Mesothelial cell of epicardium (in vitro differentiated cells): ENCODE results near the gene SETX. TPM values are rescaled to one million over a fixed set of nuclear protein-coding genes. Genes with fewer than 3 reads are reported as not detected.
"Not testable (repeated sequence)": the region's sequence is repeated elsewhere in the genome, so short reads cannot be mapped to it uniquely, and the experiment has no call there.

Source experiments
- DNase-seq, 2 experiments: peaks; one replicate each; pipeline ENCODE4 v3.0.0; 2021; ENCODE audit warnings: low spot score in 2 of 2; ENCODE audit not compliant: unreplicated experiment in 2 of 2
- H3K27ac Mint-ChIP-seq: 2 replicates; pipeline ENCODE4 v1.8.0; 2021; ENCODE audit warnings: mixed read lengths
- H3K27me3 Mint-ChIP-seq: 2 replicates; pipeline ENCODE4 v1.8.0; 2021; ENCODE audit warnings: low read depth, mixed read lengths
- H3K36me3 Mint-ChIP-seq: 2 replicates; pipeline ENCODE4 v1.8.0; 2021; ENCODE audit warnings: mixed read lengths
- H3K4me1 Mint-ChIP-seq: 2 replicates; pipeline ENCODE4 v1.8.0; 2021; ENCODE audit warnings: mixed read lengths
- H3K4me3 Mint-ChIP-seq: 2 replicates; pipeline ENCODE4 v1.8.0; 2021; ENCODE audit warnings: mild to moderate bottlenecking, moderate library complexity, mixed read lengths
- H3K9me3 Mint-ChIP-seq: 2 replicates; pipeline ENCODE4 v1.8.0; 2021; ENCODE audit warnings: mixed read lengths
- total RNA-seq: library from RNA; stranded (reverse); gene quantifications from 3 replicates; pipeline ENCODE4 v1.2.1, GENCODE V29; 2021
- TF ChIP-seq, protein P1 (sequence below): fragments of 200-600 bp; sonication (generic); IDR thresholded peaks from one replicate; pipeline ENCODE4 v1.5.0; 2021; ENCODE audit warnings: antibody characterized with exemption; ENCODE audit not compliant: unreplicated experiment

SETX gene
- total RNA-seq, 1 donor from 2014 or later = 51.4 TPM

DNA sequence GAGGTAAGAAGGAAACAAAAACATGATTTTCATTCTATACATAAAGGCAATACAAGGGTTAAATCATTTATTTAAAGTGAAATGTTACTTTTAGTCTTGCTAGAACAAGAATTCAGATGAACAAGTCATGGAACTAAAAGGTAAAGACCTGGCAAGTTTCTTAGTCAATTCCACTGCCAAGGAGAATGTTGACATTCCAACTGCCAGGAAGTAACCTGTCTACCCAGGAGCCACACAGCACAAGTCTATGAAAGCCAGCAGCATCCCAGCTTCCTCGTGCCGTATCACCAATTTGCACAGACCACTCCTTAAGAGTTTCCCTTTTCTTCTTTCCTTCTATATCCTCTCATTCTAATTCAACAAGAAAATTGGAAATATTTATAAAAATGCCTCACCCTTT, 79.9 kb downstream of the SETX start:
- Mint-ChIP-seq H3K4me1 (no peaks in the 10 kb centered on the region), H3K27ac (no peak overlapping the region), H3K27me3 (no peaks in the 10 kb centered on the region), H3K36me3 (peaks cover 58% of the 10 kb centered on the region), H3K4me3 (no peak overlapping the region), H3K9me3 (no peaks in the 10 kb centered on the region)
- no peak for DNase-seq
- TF ChIP-seq, protein P1, sequence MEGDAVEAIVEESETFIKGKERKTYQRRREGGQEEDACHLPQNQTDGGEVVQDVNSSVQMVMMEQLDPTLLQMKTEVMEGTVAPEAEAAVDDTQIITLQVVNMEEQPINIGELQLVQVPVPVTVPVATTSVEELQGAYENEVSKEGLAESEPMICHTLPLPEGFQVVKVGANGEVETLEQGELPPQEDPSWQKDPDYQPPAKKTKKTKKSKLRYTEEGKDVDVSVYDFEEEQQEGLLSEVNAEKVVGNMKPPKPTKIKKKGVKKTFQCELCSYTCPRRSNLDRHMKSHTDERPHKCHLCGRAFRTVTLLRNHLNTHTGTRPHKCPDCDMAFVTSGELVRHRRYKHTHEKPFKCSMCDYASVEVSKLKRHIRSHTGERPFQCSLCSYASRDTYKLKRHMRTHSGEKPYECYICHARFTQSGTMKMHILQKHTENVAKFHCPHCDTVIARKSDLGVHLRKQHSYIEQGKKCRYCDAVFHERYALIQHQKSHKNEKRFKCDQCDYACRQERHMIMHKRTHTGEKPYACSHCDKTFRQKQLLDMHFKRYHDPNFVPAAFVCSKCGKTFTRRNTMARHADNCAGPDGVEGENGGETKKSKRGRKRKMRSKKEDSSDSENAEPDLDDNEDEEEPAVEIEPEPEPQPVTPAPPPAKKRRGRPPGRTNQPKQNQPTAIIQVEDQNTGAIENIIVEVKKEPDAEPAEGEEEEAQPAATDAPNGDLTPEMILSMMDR = no peak

DNA sequence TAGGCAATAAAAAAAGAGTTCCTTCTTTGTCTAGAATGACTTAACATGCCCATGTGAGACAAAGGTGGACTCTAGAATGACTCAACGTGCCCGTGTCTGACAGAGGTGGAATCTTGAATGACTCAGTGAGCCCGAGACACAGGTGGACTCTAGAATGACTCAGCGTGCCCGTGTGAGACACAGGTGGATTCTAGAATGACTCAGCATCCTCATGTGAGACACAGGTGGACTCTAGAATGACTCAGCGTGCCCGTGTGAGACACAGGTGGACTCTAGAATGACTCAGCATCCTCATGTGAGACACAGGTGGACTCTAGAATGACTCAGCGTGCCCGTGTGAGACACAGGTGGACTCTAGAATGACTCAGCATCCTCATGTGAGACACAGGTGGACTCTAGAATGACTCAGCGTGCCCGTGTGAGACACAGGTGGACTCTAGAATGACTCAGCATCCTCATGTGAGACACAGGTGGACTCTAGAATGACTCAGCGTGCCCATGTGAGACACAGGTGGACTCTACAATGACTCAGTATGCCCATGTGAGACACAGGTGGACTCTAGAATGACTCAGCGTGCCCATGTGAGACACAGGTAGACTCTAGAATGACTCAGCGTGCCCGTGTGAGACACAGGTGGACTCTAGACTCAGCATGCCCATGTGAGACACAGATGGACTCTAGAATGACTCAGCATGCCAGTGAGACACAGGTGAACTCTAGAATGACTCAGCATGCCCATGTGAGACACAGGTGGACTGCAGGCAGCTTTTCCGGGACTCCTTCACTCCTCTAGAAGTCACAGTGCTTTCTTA, 84.9 kb downstream of the SETX start:
- H3K36me3 Mint-ChIP-seq = peaks cover 34% of the 10 kb centered on the region
- not testable (repeated sequence) for H3K27ac Mint-ChIP-seq

DNA sequence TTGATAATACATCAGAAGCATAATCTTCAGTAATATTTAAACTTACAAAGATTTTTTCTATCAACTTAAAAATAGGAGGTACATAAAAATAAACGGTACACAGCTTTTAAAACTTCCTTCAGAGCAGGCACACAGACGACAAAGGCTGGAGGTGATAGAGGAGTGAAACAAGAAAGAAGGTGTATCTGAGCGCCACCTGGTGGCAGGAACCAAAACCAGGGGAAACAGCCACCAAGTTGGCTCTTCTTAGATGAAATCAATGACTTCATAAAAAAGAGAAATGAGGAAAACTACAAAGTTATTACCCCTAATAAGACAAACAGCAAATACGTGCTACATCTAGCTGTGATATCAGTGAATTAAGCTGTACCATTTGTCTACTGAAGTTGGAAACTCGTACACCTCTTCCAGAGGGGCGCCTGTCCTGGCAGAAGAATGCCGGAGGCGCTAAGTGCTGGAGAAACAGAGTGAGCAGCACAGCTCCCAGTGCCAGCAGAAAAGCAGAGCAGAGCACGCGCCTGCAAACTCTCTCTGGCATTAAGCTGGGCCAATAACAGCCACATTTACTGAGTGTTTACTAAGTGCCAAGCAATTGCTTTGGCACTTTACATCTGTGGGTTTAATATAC, 85.9 kb downstream of the SETX start:
- peaks cover 33% of the 10 kb centered on the region for H3K36me3 Mint-ChIP-seq
- H3K4me1 Mint-ChIP-seq = peaks cover 4% of the 10 kb centered on the region
- TF ChIP-seq, protein P1 = peak; percentile 92
- no peaks in the 10 kb centered on the region for H3K27me3 Mint-ChIP-seq
- H3K4me3 Mint-ChIP-seq = no peak overlapping the region
- peak; percentile 54 to 83 for DNase-seq
- no peak overlapping the region for H3K27ac Mint-ChIP-seq
- H3K9me3 Mint-ChIP-seq = no peaks in the 10 kb centered on the region

More for the DNA sequence above, 84.9 kb downstream of the SETX start:
- H3K27me3 Mint-ChIP-seq, H3K4me3 Mint-ChIP-seq, DNase-seq, H3K4me1 Mint-ChIP-seq, H3K9me3 Mint-ChIP-seq: not testable (repeated sequence)

DNA sequence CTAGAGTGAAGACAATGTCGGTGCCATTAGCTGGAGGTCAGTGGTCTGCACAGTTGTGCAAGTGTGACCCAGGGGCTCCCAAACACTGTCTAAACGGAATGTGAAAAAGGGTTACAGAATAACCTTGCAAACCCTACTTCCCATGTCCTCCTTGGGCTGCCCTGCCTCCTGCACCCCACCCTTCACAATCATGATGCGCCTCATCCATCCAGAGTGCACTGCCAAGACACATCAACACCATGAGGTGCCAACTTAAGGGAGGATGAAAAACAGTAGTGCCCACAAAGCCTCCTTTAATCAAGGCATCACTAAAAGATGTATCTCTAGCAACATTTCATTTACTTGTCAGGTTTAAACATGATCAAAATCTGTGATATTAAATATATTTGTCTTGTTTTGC, 87.1 kb downstream of the SETX start:
- no peaks in the 10 kb centered on the region for H3K9me3 Mint-ChIP-seq

DNA sequence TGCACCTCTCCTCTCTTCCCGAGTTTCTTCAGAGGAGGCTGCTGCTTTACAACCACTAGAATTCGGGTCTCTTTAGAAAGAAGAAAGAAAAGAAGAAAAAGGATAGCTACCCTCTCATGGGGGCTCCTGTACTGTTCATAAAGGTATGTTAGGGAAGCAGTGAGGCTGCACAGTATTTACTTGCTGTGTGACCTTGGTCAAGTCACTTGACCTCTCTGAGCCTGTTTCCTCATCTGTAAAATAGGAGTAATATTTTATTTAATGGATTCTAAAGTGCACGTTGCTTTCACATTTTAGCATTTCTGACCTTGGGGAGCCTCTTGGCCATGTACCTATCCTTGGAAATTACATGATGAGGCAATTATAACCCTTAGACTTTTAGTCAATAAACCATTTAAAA, 88.8 kb downstream of the SETX start:
- H3K36me3 Mint-ChIP-seq = peaks cover 22% of the 10 kb centered on the region
- no peaks in the 10 kb centered on the region for H3K27me3 Mint-ChIP-seq

More for the DNA sequence above, 87.1 kb downstream of the SETX start:
- TF ChIP-seq, protein P1 = no peak
- Mint-ChIP-seq H3K27me3 (no peaks in the 10 kb centered on the region), H3K36me3 (peaks cover 28% of the 10 kb centered on the region), H3K27ac (no peak overlapping the region), H3K4me1 (peaks cover 4% of the 10 kb centered on the region), H3K4me3 (no peak overlapping the region)
- DNase-seq = no peak

DNA sequence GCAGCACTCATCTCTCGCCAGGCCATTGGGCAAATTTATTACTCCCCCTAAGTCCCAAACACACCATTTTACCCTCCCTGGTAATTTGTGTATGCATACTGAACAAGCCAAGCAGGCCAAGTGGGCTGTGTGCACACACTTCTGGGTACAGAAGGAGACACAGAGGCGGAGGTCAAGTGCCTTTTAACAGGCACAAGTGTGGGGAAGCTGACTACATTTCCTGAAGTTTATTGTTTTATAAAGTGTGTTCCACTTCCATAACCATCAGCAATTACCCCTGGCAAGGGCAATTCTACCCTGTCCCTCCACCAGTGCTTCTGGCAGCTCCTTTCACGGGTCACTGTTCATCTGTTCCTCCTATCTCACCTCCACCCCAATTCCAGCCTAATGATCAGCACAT, 93.9 kb downstream of the SETX start:
- peaks cover 5% of the 10 kb centered on the region for H3K4me1 Mint-ChIP-seq
- H3K4me3 Mint-ChIP-seq = no peak overlapping the region
- no peak for DNase-seq
- no peaks in the 10 kb centered on the region for H3K9me3 Mint-ChIP-seq
- no peak overlapping the region for H3K27ac Mint-ChIP-seq
- H3K36me3 Mint-ChIP-seq = peaks cover 14% of the 10 kb centered on the region
- H3K27me3 Mint-ChIP-seq = no peaks in the 10 kb centered on the region
- TF ChIP-seq, protein P1 = no peak

More for the DNA sequence above, 88.8 kb downstream of the SETX start:
- no peak overlapping the region for H3K27ac Mint-ChIP-seq
- no peaks in the 10 kb centered on the region for H3K9me3 Mint-ChIP-seq
- DNase-seq = no peak
- H3K4me3 Mint-ChIP-seq = no peak overlapping the region
- TF ChIP-seq, protein P1 = no peak
- H3K4me1 Mint-ChIP-seq = peaks cover 4% of the 10 kb centered on the region
